ENCODE measurements around the gene FLT1. TPM values are rescaled to one million over a fixed set of nuclear protein-coding genes. Genes with fewer than 3 reads are reported as not detected.

FLT1 gene
- total and polyA plus RNA-seq, 2 of the 13 experiments (the other 11 are each of a cell fraction or from before 2014, with no cell fraction given), result 0.02 TPM; not detected in 1

- H3K27me3 ChIP-seq (ENCODE audit: control insufficient read depth in 1 of 2, insufficient read depth in 2 of 2, low read length in 2 of 2), result no peaks in the 10 kb centered on the region; a peak in 1 of 5 replicates
- no peaks in the 10 kb centered on the region for H4K20me1 ChIP-seq (ENCODE audit: insufficient read depth, low read length)
- H3K27ac ChIP-seq (ENCODE audit: extremely low read length, insufficient read depth, low read length), result no peak overlapping the region
- no peaks in the 10 kb centered on the region for H3K4me1 ChIP-seq (ENCODE audit: insufficient read depth, low read length)
- H3K9ac ChIP-seq (ENCODE audit: insufficient read depth, low read depth, low read length), result no peak overlapping the region
- in situ Hi-C loops (cut with HindIII; ENCODE audit: extremely low pct_ligation_motif_present, low pct_unique_long_range_greater_than_20kb) (no loop called here), intact Hi-C loops (cut with micrococcal nuclease; ENCODE audit: unreplicated experiment) (no loop called here)
- ChIA-PET POLR2A (no interaction called here), CTCF (ENCODE audit: low intra/inter-chr PET ratio, low total read pairs) (no interaction called here)
- ATAC-seq (no peak), DNase-seq (ENCODE audit: low spot score) (no peak), FAIRE-seq (no peak)
- H2AFZ ChIP-seq (ENCODE audit: low read length), result no peak overlapping the region
- H3K4me2 ChIP-seq (ENCODE audit: low read depth, low read length), result no peak overlapping the region
- no TSS peak for BruUV-seq (replicated peaks)
- WGBS (ENCODE audit: low lambda C conversion rate), result 48% methylated on average over 8 of the region's 10 CpGs
- H3K9me3 ChIP-seq (ENCODE audit: low read length), result no peaks in the 10 kb centered on the region
- no peak overlapping the region for H3K4me3 ChIP-seq (replicated peaks in 1 of 3; ENCODE audit: insufficient read depth in 1 of 3, low read depth in 2 of 3, low read length in 3 of 3)
- no peak for TF ChIP-seq HNF1B (CRISPR knock-in tag; IDR thresholded peaks at IDR 0.05)
- no peak for TF ChIP-seq FOXM1 (CRISPR knock-in tag; IDR thresholded peaks at IDR 0.05)
- TF ChIP-seq ZNF510 (CRISPR knock-in tag; IDR thresholded peaks at IDR 0.05; ENCODE audit: low read depth), result no peak
- TF ChIP-seq SMARCC2 (IDR thresholded peaks at IDR 0.05), result no peak
- no peak for TF ChIP-seq ZNF772 (CRISPR knock-in tag; IDR thresholded peaks at IDR 0.05)
- TF ChIP-seq, protein P1, sequence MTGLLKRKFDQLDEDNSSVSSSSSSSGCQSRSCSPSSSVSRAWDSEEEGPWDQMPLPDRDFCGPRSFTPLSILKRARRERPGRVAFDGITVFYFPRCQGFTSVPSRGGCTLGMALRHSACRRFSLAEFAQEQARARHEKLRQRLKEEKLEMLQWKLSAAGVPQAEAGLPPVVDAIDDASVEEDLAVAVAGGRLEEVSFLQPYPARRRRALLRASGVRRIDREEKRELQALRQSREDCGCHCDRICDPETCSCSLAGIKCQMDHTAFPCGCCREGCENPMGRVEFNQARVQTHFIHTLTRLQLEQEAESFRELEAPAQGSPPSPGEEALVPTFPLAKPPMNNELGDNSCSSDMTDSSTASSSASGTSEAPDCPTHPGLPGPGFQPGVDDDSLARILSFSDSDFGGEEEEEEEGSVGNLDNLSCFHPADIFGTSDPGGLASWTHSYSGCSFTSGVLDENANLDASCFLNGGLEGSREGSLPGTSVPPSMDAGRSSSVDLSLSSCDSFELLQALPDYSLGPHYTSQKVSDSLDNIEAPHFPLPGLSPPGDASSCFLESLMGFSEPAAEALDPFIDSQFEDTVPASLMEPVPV (CRISPR knock-in tag; IDR thresholded peaks at IDR 0.05), result no peak
- TF ChIP-seq TSC22D2 (CRISPR knock-in tag; IDR thresholded peaks at IDR 0.05; ENCODE audit: borderline replicate concordance), result no peak
- TF ChIP-seq CENPT (CRISPR knock-in tag; IDR thresholded peaks at IDR 0.05; ENCODE audit: low read depth), result no peak
- H3K79me2 ChIP-seq (ENCODE audit: insufficient read depth, low read length), result no peaks in the 10 kb centered on the region
- no peaks in the 10 kb centered on the region for H3K36me3 ChIP-seq (replicated peaks in 1 of 2; ENCODE audit: control insufficient read depth in 1 of 2, insufficient read depth in 2 of 2, low read length in 2 of 2)
These were observed 8.9 kb downstream of the FLT1 start for GRCh38 chr13:28485996-28486543.
